HG03354 (cell line): ENCODE data around the gene KLF6.
A peak's percentile ranks its signal among the peaks of the same experiment; 100 is the strongest.

Source experiments
- ATAC-seq: cut with Tn5 transposase; IDR thresholded peaks from one replicate; pipeline ENCODE4 v1.9.1; 2021; ENCODE audit warnings: mild to moderate bottlenecking; ENCODE audit not compliant: unreplicated experiment, poor library complexity, severe bottlenecking

Gene KLF6

DNA sequence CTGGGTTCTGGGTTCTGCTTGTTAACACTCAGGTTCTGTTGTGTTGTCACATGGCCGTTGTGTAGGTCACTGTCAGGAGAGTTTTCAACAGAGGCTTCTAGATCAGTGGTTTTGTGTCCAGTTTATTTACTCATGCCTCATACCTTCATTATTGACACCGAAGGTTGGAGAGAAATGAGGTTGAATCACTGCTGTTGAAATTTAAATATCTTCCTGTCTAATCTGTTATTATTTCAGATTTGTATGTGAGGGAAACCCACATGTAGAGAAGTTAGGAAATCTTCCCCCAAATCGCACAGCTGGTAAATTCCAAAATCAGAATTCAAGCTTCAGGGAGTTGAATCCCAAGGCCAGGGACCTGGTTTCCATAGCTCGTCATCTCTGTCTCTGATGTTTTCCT, 28.3 kb upstream of the KLF6 start:
- no peak for ATAC-seq

GRCh38 chr10:3812141-3812540, 27.1 kb upstream of the KLF6 start:
- no peak for ATAC-seq

DNA sequence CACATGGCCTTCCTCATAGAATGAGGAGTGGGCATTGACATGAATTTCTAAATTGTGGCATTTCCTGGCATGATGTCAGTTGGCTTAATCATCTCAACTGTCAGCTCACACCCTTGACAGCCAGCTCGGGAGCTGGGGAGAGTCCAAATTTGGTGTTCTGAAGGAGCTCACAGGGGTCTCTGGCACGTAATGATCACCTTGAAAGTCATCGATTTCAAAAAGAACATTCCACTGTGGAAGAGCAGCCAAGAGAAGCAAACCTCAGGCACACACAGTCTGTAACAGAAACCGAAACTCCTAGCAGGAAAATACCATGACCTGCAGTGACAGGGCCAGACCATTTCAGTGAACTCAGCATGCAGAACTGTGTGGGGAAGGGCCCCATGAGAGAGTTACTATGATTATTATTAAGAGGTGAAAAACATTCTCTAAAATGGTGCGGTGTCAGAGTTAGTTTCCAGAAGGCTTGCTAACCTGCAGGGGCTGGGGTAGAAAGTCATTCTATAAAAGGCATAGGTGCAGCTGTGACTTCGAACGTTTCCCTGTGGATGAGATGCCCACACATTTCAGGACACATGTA, 26.4 kb upstream of the KLF6 start:
- peak; percentile 79 for ATAC-seq

DNA sequence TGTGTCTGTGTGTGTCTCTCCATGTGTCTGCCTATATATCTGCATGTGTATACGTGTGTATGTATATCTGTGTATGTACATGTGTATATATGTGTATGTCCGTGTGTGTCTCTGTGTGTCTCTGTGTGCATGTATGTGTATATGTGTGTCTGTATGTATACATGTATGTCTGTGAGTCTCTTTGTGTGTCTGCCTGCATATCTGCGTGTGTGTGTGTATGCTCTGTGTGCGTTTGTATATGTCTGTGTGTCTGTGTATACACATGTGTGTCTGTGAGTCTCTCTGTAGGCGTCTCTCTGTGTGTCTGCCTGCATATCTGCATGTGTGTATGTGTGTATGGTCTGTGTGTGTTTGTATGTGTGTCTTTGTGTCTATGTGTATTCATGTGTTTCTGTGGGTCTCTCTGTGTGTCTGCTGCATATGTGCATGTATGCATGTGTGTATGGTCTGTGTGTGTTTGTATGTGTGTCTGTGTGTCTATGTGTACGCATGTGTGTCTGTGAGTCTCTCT, 23.7 kb upstream of the KLF6 start:
- ATAC-seq, result no peak

DNA sequence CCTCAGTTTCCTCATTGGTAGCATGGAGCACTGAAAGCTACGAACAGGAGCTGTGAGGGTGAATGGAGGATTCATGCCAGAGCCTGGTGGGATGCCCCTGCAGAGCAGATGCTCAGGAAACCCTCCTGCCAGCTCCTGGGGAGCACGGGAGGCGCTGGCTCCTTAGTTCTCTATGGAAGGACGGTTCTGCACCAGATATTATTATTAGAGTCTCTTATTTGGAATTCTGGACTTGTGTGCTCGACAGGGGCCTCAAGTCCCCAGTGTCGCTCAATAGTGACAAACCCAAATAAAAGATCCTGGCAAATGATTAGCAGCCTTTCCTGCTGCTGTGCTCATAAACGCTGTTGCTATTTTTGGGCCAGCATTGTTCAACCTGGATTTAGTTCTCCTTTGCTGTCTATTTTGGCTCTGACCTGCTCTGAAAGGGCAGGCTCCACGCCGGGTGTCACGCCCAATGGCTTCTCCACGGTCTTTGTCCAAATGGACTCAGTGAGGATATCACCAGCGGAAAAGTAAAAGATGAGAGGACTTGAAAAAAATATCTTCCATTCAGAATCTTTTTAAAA, 23.0 kb upstream of the KLF6 start:
- ATAC-seq, result no peak

DNA sequence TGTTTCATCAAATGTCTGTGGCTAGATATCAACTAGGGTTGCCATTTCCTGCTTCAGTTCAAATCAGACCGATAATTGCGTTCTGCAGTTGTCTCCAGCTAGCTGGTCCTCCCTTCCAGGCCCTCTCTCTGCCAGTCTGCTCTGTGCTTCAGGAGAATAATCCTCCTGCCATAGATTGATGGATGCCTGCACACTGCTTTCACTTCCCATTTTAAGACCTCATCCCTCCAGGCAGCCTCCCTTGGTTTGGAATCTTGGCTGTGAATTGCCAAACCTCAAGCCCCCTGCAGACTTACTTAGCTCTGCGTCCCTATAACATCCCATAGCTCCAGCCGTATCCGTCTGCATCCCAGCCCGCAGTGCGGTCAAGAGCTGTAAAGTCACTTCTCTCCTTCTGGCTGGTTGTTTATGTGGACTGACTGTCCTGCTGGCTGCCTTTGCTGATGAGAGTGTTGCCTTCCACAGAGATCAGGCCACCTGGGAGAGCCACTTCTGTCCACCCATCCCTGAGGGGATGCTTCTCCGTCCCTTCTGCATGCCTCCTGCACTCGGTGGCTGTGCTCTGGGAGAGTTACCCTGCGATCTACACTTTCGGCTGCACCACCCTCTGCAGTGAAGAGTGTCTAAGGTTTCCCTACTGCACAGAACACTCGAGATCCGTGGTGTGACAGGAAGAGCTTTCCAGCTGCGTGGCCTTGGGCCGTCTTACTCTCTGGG, 22.4 kb upstream of the KLF6 start:
- no peak for ATAC-seq

- no peak for ATAC-seq
These were observed 21.6 kb upstream of the KLF6 start for GRCh38 chr10:3806603-3807002.

- peak; percentile 51 for ATAC-seq
These were observed 20.9 kb upstream of the KLF6 start for GRCh38 chr10:3805791-3806461.

DNA sequence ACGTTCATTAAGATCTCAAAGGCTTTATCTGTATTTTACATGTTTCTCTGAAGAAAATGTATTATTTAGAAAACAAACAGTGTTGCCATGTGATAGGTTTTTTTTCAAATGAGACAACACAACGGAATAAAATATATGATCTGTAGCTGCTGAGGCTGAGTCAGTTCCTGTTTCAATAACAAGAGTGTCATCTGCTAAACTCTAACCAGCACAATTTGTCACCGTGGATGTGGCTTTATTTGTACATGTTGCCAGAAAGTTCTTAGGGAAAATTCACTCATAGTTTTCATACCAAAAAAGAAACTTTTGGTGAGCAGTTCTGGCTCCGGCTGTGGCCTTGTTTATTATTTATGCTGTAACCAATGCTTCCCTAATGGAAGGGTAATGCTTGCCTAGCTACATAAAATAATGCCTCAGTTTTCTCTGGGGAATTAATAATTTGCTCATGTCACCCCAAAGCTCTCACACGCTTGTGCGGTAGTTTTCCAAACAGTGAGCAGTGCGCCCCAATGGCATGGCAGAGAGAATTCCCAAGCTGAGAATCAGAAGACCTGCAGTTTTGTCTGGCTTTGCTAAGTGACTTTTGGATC, 20.3 kb upstream of the KLF6 start:
- ATAC-seq, result peak; percentile 51

- no peak for ATAC-seq
These were observed 19.1 kb upstream of the KLF6 start for GRCh38 chr10:3803927-3804741.

DNA sequence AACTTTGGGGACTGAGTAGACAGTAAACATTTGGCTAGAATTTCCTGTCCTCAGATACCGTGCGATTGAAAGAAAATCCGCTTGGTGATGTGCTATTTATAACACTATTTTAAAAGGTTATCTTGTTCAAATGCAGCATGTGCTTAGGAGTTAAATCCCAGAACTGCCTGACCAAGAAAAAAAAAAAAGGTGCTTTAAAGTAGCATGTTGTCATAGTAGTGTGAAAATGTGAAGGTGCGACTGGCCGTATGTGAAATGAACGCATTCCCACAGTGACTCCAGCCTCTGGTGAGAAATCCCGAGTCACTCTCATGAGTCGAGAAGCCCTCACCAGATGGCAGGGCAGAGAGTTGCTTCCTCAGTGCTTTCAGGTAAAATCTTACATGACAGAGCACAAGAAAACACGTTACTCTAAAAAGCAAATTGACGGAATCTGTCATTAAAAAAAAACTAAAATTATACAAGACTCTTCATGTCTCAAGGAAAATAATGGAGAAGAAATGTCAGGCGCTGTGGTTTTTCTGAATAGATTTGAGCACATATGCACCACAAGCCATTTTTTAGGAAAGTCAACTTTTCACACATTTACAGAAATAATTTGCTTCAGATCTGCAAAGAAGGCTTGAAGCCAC, 18.4 kb upstream of the KLF6 start:
- no peak for ATAC-seq

- no peak for ATAC-seq
These were observed 17.7 kb upstream of the KLF6 start for GRCh38 chr10:3802526-3803265.

DNA sequence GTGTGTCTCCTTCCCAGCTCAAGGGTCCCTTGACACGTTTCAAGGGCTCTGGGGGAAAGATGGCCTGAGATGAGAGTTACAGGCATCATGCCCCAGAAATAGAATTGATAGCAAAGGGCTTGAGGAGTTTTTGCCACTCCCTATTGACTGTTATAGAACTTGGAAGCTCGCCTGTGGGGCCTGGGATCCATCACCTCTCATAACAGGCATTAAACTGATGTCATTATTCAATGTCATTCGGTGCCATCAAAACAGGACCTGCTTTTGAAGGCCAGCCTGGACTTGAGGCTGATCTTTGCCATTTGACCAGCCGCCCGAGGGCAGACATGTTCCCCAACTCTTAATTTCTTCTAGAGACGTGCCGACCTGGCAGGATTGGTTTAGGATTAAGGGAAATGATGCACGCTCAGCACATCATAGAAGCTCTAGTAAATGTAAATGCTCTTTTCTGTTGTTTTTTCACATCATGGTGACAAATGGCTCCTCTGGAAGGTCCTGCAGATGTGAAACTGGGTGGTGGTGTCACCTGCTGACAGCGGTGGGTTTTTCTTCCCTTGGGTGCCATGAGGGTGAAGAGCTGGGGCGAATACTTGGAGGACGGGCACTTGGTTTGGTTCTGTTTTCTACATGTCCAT, 16.7 kb upstream of the KLF6 start:
- no peak for ATAC-seq

- no peak for ATAC-seq
These were observed 15.6 kb upstream of the KLF6 start for GRCh38 chr10:3800586-3800985.

DNA sequence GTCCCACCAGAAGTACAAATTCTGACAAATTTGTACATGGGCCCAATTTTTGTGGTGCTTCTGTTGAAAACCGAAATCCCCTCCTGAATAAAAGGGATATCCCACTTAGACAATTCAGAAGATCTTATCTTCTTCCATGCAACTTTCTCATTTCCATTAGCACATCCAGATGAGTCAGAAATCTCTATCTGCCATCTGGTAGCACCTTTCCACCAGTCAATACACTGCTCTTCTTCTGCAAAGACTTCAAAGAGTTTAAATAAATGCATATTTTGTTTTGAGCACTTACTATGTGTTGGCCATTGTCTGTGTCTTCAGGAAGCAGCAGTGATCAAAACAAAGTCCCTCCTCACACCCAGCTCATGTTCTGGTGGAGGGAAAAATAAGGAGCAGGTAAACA, 12.7 kb upstream of the KLF6 start:
- no peak for ATAC-seq

GRCh38 chr10:3793553-3793952, 8.5 kb upstream of the KLF6 start:
- no peak for ATAC-seq

GRCh38 chr10:3792710-3793219, 7.8 kb upstream of the KLF6 start:
- ATAC-seq, result no peak
